GM12878 (cell line): Measurements from ENCODE around the gene RGS6. TPM values are rescaled to one million over a fixed set of nuclear protein-coding genes. Genes with fewer than 3 reads are reported as not detected.

Source experiments
- ATAC-seq: fragments of 200-7000 bp; cut with Tn5 transposase; 3 replicates; pipeline ENCODE4 v1.9.1; 2020; ENCODE audit warnings: mild to moderate bottlenecking, moderate library complexity
- BruUV-seq: library from RNA; stranded (reverse); fragments of 400-500 nt; replicated peaks from 2 replicates; lab custom pipeline; 2021; lab: Mats Ljungman, UMichigan
- CTCF ChIA-PET: fragments of 300-600 bp; sonication (Branson Sonifier 250); formaldehyde crosslinking; extraction: SDS; loops from one replicate; lab custom pipeline; 2021; ENCODE audit warnings: inconsistent platforms; lab: Yijun Ruan, JAX
- POLR2A ChIA-PET: fragments of 350-600 bp; formaldehyde crosslinking; extraction: SDS; loops from one replicate; lab custom pipeline; 2021; ENCODE audit warnings: inconsistent platforms; lab: Charles Lee
- RAD21 ChIA-PET: fragments of 300-600 bp; sonication (Branson Sonifier 250); formaldehyde crosslinking; loops from one replicate; lab custom pipeline; 2023; ENCODE audit warnings: antibody characterized with exemption; ENCODE audit not compliant: unreplicated experiment; lab: Charles Lee
- SMC1A ChIA-PET: fragments of 300-600 bp; sonication (Branson Sonifier 250); formaldehyde crosslinking; loops from one replicate; lab custom pipeline; 2023; ENCODE audit not compliant: unreplicated experiment, uncharacterized antibody; lab: Charles Lee
- DNase-seq: peaks from one replicate; pipeline ENCODE4 v3.0.0-alpha.2; 2011; ENCODE audit warnings: low read depth, low spot score
- FAIRE-seq: peaks from 3 replicates; lab custom pipeline; 2011; peaks lifted over from hg19 to GRCh38; lab: Jason Lieb, UNC
- H2AFZ ChIP-seq: 2 replicates; pipeline ENCODE4 v1.6.0; 2011; ENCODE audit warnings: low read depth, low read length, control low read depth; ENCODE audit not compliant: control insufficient read depth
- H3K27ac ChIP-seq: 2 replicates; pipeline ENCODE4 v1.5.1; 2011; ENCODE audit warnings: control low read depth; ENCODE audit not compliant: control insufficient read depth, insufficient read depth
- H3K27me3 ChIP-seq, 2 experiments: replicated peaks in 1 of 2; 2 replicates each; pipeline versions ENCODE4 v1.6.0 to v1.6.1; 2011; ENCODE audit warnings: low read length in 1 of 2; ENCODE audit not compliant: control insufficient read depth in 2 of 2, insufficient read depth in 2 of 2
- H3K36me3 ChIP-seq, 2 experiments: 2 replicates each; pipeline ENCODE4 v1.5.1; 2011; ENCODE audit warnings: low read length in 1 of 2; ENCODE audit not compliant: control insufficient read depth in 2 of 2, insufficient read depth in 2 of 2
- H3K4me1 ChIP-seq: 2 replicates; pipeline ENCODE4 v1.6.1; 2011; ENCODE audit warnings: mild to moderate bottlenecking, low read length, moderate library complexity, mixed read lengths; ENCODE audit not compliant: control insufficient read depth, insufficient read depth
- H3K4me2 ChIP-seq: 2 replicates; pipeline ENCODE4 v1.6.0; 2011; ENCODE audit warnings: control low read depth; ENCODE audit not compliant: control insufficient read depth, insufficient read depth
- H3K4me3 ChIP-seq: fragments of 200-600 bp; sonication (generic); 2 replicates; pipeline ENCODE4 v1.5.1; 2016
- H3K79me2 ChIP-seq: 2 replicates; pipeline ENCODE4 v1.6.0; 2011; ENCODE audit warnings: low read length; ENCODE audit not compliant: control insufficient read depth, insufficient read depth
- H3K9ac ChIP-seq: 2 replicates; pipeline ENCODE4 v1.8.0; 2011; ENCODE audit warnings: low read length, control low read depth, mixed read lengths; ENCODE audit not compliant: control insufficient read depth, insufficient read depth
- H3K9me3 ChIP-seq: replicated peaks from 3 replicates; pipeline ENCODE4 v1.5.1; 2011; ENCODE audit warnings: mild to moderate bottlenecking, low read length; ENCODE audit not compliant: control insufficient read depth, insufficient read depth
- H4K20me1 ChIP-seq: 2 replicates; pipeline ENCODE4 v1.6.0; 2011; ENCODE audit not compliant: control insufficient read depth, insufficient read depth
- CREM ChIP-seq: IDR thresholded peaks from 2 replicates; pipeline ENCODE4 v1.6.1; 2014; ENCODE audit warnings: antibody characterized with exemption, low read depth
- ETV6 ChIP-seq, 2 experiments: fragments of 450-650 bp in 1 of 2; IDR thresholded peaks in 1 of 2; conservative IDR thresholded peaks in 1 of 2; 2 replicates each; pipeline ENCODE4 v1.6.1; 2014; ENCODE audit warnings: antibody characterized with exemption in 1 of 2, borderline replicate concordance in 1 of 2, low read depth in 1 of 2, mild to moderate bottlenecking in 1 of 2, moderate library complexity in 1 of 2
- FOS ChIP-seq: IDR thresholded peaks from 3 replicates; pipeline ENCODE4 v1.6.1; 2011; ENCODE audit warnings: borderline replicate concordance; ENCODE audit not compliant: insufficient read length; ENCODE audit errors: extremely low read depth
- HCFC1 ChIP-seq: fragments of 150-350 bp; IDR thresholded peaks from 2 replicates; pipeline ENCODE4 v1.6.1; 2014; ENCODE audit warnings: low read length
- IKZF1 ChIP-seq: fragments of 450-650 bp; conservative IDR thresholded peaks from 2 replicates; pipeline ENCODE4 v1.6.1; 2017; ENCODE audit warnings: antibody characterized with exemption, mild to moderate bottlenecking
- IKZF2 ChIP-seq, 2 experiments: fragments of 450-650 bp; IDR thresholded peaks; 2 replicates each; pipeline ENCODE4 v1.6.1; 2017; ENCODE audit warnings: mild to moderate bottlenecking in 2 of 2, moderate library complexity in 2 of 2
- MEF2A ChIP-seq: IDR thresholded peaks from 2 replicates; pipeline ENCODE4 v1.6.1; 2011; ENCODE audit warnings: low read depth, mild to moderate bottlenecking, low read length, moderate library complexity; ENCODE audit not compliant: insufficient read depth
- MEF2B ChIP-seq: fragments of 450-650 bp; IDR thresholded peaks from 2 replicates; pipeline ENCODE4 v1.6.1; 2018; ENCODE audit warnings: mild to moderate bottlenecking, moderate library complexity; ENCODE audit not compliant: partially characterized antibody, poor library complexity, severe bottlenecking
- MYB ChIP-seq: fragments of 150-350 bp; IDR thresholded peaks from 2 replicates; pipeline ENCODE4 v1.6.1; 2014; ENCODE audit warnings: mild to moderate bottlenecking, low read depth, low read length, borderline replicate concordance
- NBN ChIP-seq: fragments of 450-650 bp; IDR thresholded peaks from 2 replicates; pipeline ENCODE4 v1.6.1; 2016
- NKRF ChIP-seq: fragments of 450-650 bp; conservative IDR thresholded peaks from 2 replicates; pipeline ENCODE4 v1.6.1; 2017; ENCODE audit warnings: mild to moderate bottlenecking, moderate library complexity
- NR2C2 ChIP-seq: IDR thresholded peaks from 2 replicates; pipeline ENCODE4 v1.6.1; 2011; ENCODE audit warnings: borderline replicate concordance, low read depth; ENCODE audit not compliant: control insufficient read depth, insufficient read length
- NRF1 ChIP-seq: conservative IDR thresholded peaks from 2 replicates; pipeline ENCODE4 v1.6.1; 2011; ENCODE audit warnings: mild to moderate bottlenecking, low read depth, low read length, improper control_type of control experiment
- PBX3 ChIP-seq: IDR thresholded peaks from 2 replicates; pipeline ENCODE4 v1.6.1; 2011; ENCODE audit warnings: mild to moderate bottlenecking, low read depth, low read length, moderate library complexity; ENCODE audit not compliant: insufficient replicate concordance
- POLR2A ChIP-seq: IDR thresholded peaks from 2 replicates; pipeline ENCODE4 v1.6.1; 2011; ENCODE audit warnings: low read depth, mild to moderate bottlenecking, low read length
- SMAD1 ChIP-seq: fragments of 450-650 bp; IDR thresholded peaks from 2 replicates; pipeline ENCODE4 v1.6.1; 2018; ENCODE audit warnings: mild to moderate bottlenecking, low read depth; ENCODE audit not compliant: partially characterized antibody
- SMAD5 ChIP-seq: IDR thresholded peaks from 2 replicates; pipeline ENCODE4 v1.6.1; 2016; ENCODE audit warnings: antibody characterized with exemption, low read depth
- TCF12 ChIP-seq: IDR thresholded peaks from 2 replicates; pipeline ENCODE4 v1.6.1; 2011; ENCODE audit warnings: low read depth, mild to moderate bottlenecking, low read length
- ZNF217 ChIP-seq: fragments of 450-650 bp; IDR thresholded peaks from 2 replicates; pipeline ENCODE4 v1.6.1; 2017; ENCODE audit warnings: antibody characterized with exemption, mild to moderate bottlenecking
- ZZZ3 ChIP-seq: IDR thresholded peaks from 2 replicates; pipeline ENCODE4 v1.6.1; 2011; ENCODE audit warnings: low read depth; ENCODE audit not compliant: control insufficient read depth, insufficient read length
- in situ Hi-C: fragments of 300-500 bp; cut with MboI; formaldehyde crosslinking; loops from 9 replicates; pipeline ENCODE4 v1.14.3; 2018; ENCODE audit warnings: mixed read lengths
- intact Hi-C: fragments of 100-400 bp; cut with micrococcal nuclease; formaldehyde crosslinking; loops from one replicate; pipeline ENCODE4 v1.14.2; 2022; ENCODE audit not compliant: unreplicated experiment
- polyA plus RNA-seq, 11 experiments: library from polyadenylated mRNA; depleted of rRNA in 4 of 11; unstranded in 6 of 11; stranded (reverse) in 5 of 11; fragments of >200 nt; fragmentation: Nextera tagmentation in 4 of 11; fragmentation: Illumina TruSeq in 1 of 11; extraction: Ambion mirVana in 4 of 11; extraction: Trizol in 1 of 11; gene quantifications; 1 replicate in 1 of 11; 2 replicates in 10 of 11; pipeline versions ENCODE4 v1.2.1 to v1.2.3, GENCODE V29; 2011 to 2016; ENCODE audit warnings: inconsistent platforms in 2 of 11, missing spikeins in 2 of 11, low read depth in 1 of 11
- total RNA-seq, 4 experiments: library from RNA; depleted of rRNA in 3 of 4; stranded (reverse); fragments of >200 nt in 3 of 4; fragmentation: Illumina TruSeq in 1 of 4; extraction: Trizol in 1 of 4; gene quantifications; 2 replicates each; pipeline versions ENCODE4 v1.2.1 to v1.2.3, GENCODE V29; 2013 to 2021

The RGS6 gene
- total and polyA plus RNA-seq, 10 of the 15 experiments (the other 5 are each of a cell fraction or from before 2014, with no cell fraction given), result 3.9 to 18.1 (median 12.4) TPM

GRCh38 chr14:72033365-72033764, 101.1 kb downstream of the RGS6 start (continued):
- TF ChIP-seq NKRF, result no peak
- TF ChIP-seq ZNF217, result no peak
- no peak for TF ChIP-seq TCF12
- no peak for TF ChIP-seq IKZF2 (IDR thresholded peaks at IDR 0.05)

GRCh38 chr14:72040528-72040927, 108.3 kb downstream of the RGS6 start:
- ATAC-seq (no peak), FAIRE-seq (no peak), DNase-seq (no peak)
- ChIA-PET CTCF (no interaction called here), RAD21 (no interaction called here), SMC1A (interaction anchor here (0.8 kb wide), 1 partner anchor 54 kb away, joined by 3 read pairs; no protein-coding TSS in a partner anchor), POLR2A (interaction anchor here (1.2 kb wide), 1 partner anchor 128 kb away, joined by 4 read pairs; no protein-coding TSS in a partner anchor)
- H3K4me2 ChIP-seq, result no peak overlapping the region
- in situ Hi-C loops (no loop called here), intact Hi-C loops (no loop called here)
- H3K36me3 ChIP-seq, result no peaks in the 10 kb centered on the region
- no peaks in the 10 kb centered on the region for H3K79me2 ChIP-seq
- H3K27me3 ChIP-seq, result no peaks in the 10 kb centered on the region
- no TSS peak for BruUV-seq
- H3K4me3 ChIP-seq, result no peak overlapping the region
- no peaks in the 10 kb centered on the region for H3K4me1 ChIP-seq
- H3K9ac ChIP-seq, result no peak overlapping the region
- H3K27ac ChIP-seq, result no peak overlapping the region
- no peak overlapping the region for H2AFZ ChIP-seq
- no peaks in the 10 kb centered on the region for H4K20me1 ChIP-seq
- no peaks in the 10 kb centered on the region; the same call in 1 of the 3 replicates for H3K9me3 ChIP-seq
- TF ChIP-seq IKZF2 (IDR thresholded peaks at IDR 0.05) (no peak), MEF2A (no peak), FOS (no peak), ETV6 (conservative IDR thresholded peaks at IDR 0.05 in 1 of 2, IDR thresholded peaks at IDR 0.05 in 1 of 2; ENCODE audit: borderline replicate concordance in 1 of 2, low read depth in 1 of 2) (no peak), MYB (no peak), NR2C2 (no peak), POLR2A (no peak), CREM (no peak), SMAD1 (no peak), ZZZ3 (no peak), NBN (no peak), PBX3 (no peak), MEF2B (no peak), NRF1 (no peak), IKZF1 (no peak), SMAD5 (no peak), HCFC1 (no peak)
